ENCODE results near the gene SLC25A6. TPM values are rescaled to one million over a fixed set of nuclear protein-coding genes. Genes with fewer than 3 reads are reported as not detected.

SLC25A6 gene
- 32.2 and 125 TPM in 2 replicates for total RNA-seq (2011; cell fraction: chromatin; rRNA removed; ENCODE audit: low replicate concordance)
- 167 and 186 TPM in 2 replicates for total RNA-seq (2011; cell fraction: nucleolus; rRNA removed)
- total RNA-seq (2011; cell fraction: nucleoplasm; rRNA removed): 94.8 and 148 TPM in 2 replicates
- total RNA-seq (2014; rRNA removed) (150 and 196 TPM in 2 replicates), total RNA-seq (2014; rRNA removed; fragmentation: Illumina TruSeq; extraction: Trizol) (43.0 and 58.7 TPM in 2 replicates), total RNA-seq (2015; rRNA removed; fragmentation: Illumina TruSeq; extraction: Trizol) (177 and 181 TPM in 2 replicates), total RNA-seq (2021) (318 and 330 TPM in 2 replicates), polyA plus RNA-seq (2011; rRNA removed) (129 and 261 TPM in 2 replicates), polyA plus RNA-seq (2014; fragmentation: Illumina TruSeq; extraction: Trizol) (118 and 276 TPM in 2 replicates), polyA plus RNA-seq (2014; fragmentation: Nextera tagmentation; extraction: Ambion mirVana) (10 to 100 TPM; 24.6 to 39.3 TPM), polyA plus RNA-seq (2014; rRNA removed) (260 and 272 TPM in 2 replicates), polyA minus RNA-seq (2011; rRNA and poly(A)+ RNA removed) (84.2 and 86.4 TPM in 2 replicates), Bru-seq, nascent RNA (percentile 96 among the genes with signal in this experiment), BruChase-seq, experiment 1, labeled RNA remaining after a 2-hour chase (percentile 89 among the genes with signal in this experiment), BruChase-seq, experiment 2, labeled RNA remaining after a 6-hour chase (percentile 87 among the genes with signal in this experiment)
- polyA plus RNA-seq (2011; cell fraction: cytosol; rRNA removed): 445 and 542 TPM in 2 replicates
- polyA plus RNA-seq (2011; cell fraction: nucleus; rRNA removed): 114 and 138 TPM in 2 replicates
- polyA plus RNA-seq (2012): 340 and 778 TPM in 2 replicates
- 213 and 368 TPM in 2 replicates for polyA minus RNA-seq (2011; cell fraction: cytosol; rRNA and poly(A)+ RNA removed)
- 69.5 and 102 TPM in 2 replicates for polyA minus RNA-seq (2011; cell fraction: nucleus; rRNA and poly(A)+ RNA removed)
- long read RNA-seq, experiment 1, transcript SLC25A6-201 (4 exons, 2,062 nt): major isoform, 1,265 of 2,654 reads
- long read RNA-seq, experiment 1, partial matches to known transcripts: 698 of 2,654 reads
- long read RNA-seq, experiment 1, other reads (novel, unspliced or antisense): 691 of 2,654 reads
- long read RNA-seq, experiment 2, transcript SLC25A6-201 (4 exons, 2,062 nt): major isoform, 673 of 778 reads
- long read RNA-seq, experiment 2, partial matches to known transcripts: 47 of 778 reads
- long read RNA-seq, experiment 2, other reads (novel, unspliced or antisense): 58 of 778 reads
- long read RNA-seq, experiment 3, transcript SLC25A6-201 (4 exons, 2,062 nt): major isoform, 1,113 of 1,161 reads
- long read RNA-seq, experiment 3, partial matches to known transcripts: 36 of 1,161 reads
- long read RNA-seq, experiment 3, other reads (novel, unspliced or antisense): 12 of 1,161 reads

- peak within 1 kb of the TSS; percentile 99 for H3K27ac ChIP-seq (ENCODE audit: extremely low read depth, low read depth, low read length)
- H4K20me1 ChIP-seq (replicated peaks; ENCODE audit: control insufficient read depth, insufficient read depth, low read length): peaks cover 40% of the 10 kb centered on the region
- H3K79me2 ChIP-seq (ENCODE audit: control insufficient read depth, insufficient read depth, low read length): peaks cover 63% of the 10 kb centered on the region
- CTCF ChIA-PET (ENCODE audit: low intra/inter-chr PET ratio): no interaction called here
- peak within 1 kb of the TSS; percentile 78 for H2AFZ ChIP-seq (ENCODE audit: low read depth, low read length)
- H3K9me3 ChIP-seq (replicated peaks; ENCODE audit: control insufficient read depth, insufficient read depth, low read depth, low read length): no peaks in the 10 kb centered on the region
- under 1% methylated on average over 22 of the region's 90 CpGs for WGBS (ENCODE audit: insufficient coverage, low coverage, missing lambda C conversion rate)
- intact Hi-C loops (cut with micrococcal nuclease): no loop called here
- FAIRE-seq: peak; percentile 78
- peak; percentile 86 to 95 (median 92) for DNase-seq (ENCODE audit: extremely low read depth in 1 of 4, low spot score in 3 of 4)
- BruUV-seq (replicated peaks): TSS peak; percentile 52
- in situ Hi-C loops (cut with MboI): no loop called here
- H3K27me3 ChIP-seq (ENCODE audit: control insufficient read depth in 2 of 2, insufficient read depth in 2 of 2, low read length in 2 of 2): no peaks in the 10 kb centered on the region
- H3K4me1 ChIP-seq (replicated peaks in 1 of 2; ENCODE audit: control insufficient read depth in 2 of 2, insufficient read depth in 2 of 2, low read length in 2 of 2): peaks cover 0 to 54% of the 10 kb centered on the region in 2 experiments; a peak in 4 of 5 replicates
- peak; percentile 98 for ATAC-seq
- H3K4me2 ChIP-seq (ENCODE audit: insufficient read depth, low read length): peak within 1 kb of the TSS; percentile 97
- POLR2A ChIA-PET: no interaction called here
- peaks cover 46% of the 10 kb centered on the region; the same call in 2 of the 3 replicates for H3K36me3 ChIP-seq (ENCODE audit: control insufficient read depth, insufficient read depth, low read length)
- H3K9me1 ChIP-seq (ENCODE audit: control insufficient read depth, insufficient read depth, low read length): peaks cover 8% of the 10 kb centered on the region
- peak within 1 kb of the TSS; percentile 98 to 100 for H3K9ac ChIP-seq (ENCODE audit: insufficient read depth in 1 of 2, low read depth in 2 of 2, low read length in 2 of 2)
- peak within 1 kb of the TSS; percentile 86 for H3K4me3 ChIP-seq
- TF ChIP-seq THAP7 (CRISPR knock-in tag; IDR thresholded peaks at IDR 0.05) (no peak), PML (IDR thresholded peaks at IDR 0.05; ENCODE audit: low read length) (peak; percentile 66; the same call in 1 of the 2 replicates), ZFP36 (IDR thresholded peaks at IDR 0.05; ENCODE audit: low read depth, low read length, partially characterized antibody) (no peak), NFE2 (IDR thresholded peaks at IDR 0.05; ENCODE audit: low read depth) (no peak), ZFP91 (CRISPR knock-in tag; IDR thresholded peaks at IDR 0.05) (no peak), DPF2 (IDR thresholded peaks at IDR 0.05) (no peak)
Observed at GRCh38 chrX:1391707-1392375, at the start of gene SLC25A6. Gene SLC25A6, minus strand, starts transcription at chrX:1392113. Its CDS starts 104 bp downstream, at chrX:1392009.

Measured in K562 (cell line).